KOPT-K1 (cell line): Measurements from ENCODE around the gene DCN.

Source experiments
- H3K27ac ChIP-seq: fragments of 200-600 bp; sonication (generic); 2 replicates; pipeline ENCODE4 v1.5.1; 2016; ENCODE audit warnings: antibody characterized with exemption, mild to moderate bottlenecking, low read depth, low read length; ENCODE audit not compliant: poor library complexity, severe bottlenecking
- H3K36me3 ChIP-seq: fragments of 200-600 bp; sonication (generic); 2 replicates; pipeline ENCODE4 v1.5.1; 2017; ENCODE audit warnings: antibody characterized with exemption, mild to moderate bottlenecking, low read length, moderate library complexity; ENCODE audit not compliant: insufficient read depth
- H3K9me3 ChIP-seq: fragments of 200-600 bp; sonication (generic); 2 replicates; pipeline ENCODE4 v1.5.1; 2017; ENCODE audit warnings: antibody characterized with exemption, low read length, mild to moderate bottlenecking; ENCODE audit not compliant: insufficient read depth, poor library complexity, severe bottlenecking

DCN gene

DNA sequence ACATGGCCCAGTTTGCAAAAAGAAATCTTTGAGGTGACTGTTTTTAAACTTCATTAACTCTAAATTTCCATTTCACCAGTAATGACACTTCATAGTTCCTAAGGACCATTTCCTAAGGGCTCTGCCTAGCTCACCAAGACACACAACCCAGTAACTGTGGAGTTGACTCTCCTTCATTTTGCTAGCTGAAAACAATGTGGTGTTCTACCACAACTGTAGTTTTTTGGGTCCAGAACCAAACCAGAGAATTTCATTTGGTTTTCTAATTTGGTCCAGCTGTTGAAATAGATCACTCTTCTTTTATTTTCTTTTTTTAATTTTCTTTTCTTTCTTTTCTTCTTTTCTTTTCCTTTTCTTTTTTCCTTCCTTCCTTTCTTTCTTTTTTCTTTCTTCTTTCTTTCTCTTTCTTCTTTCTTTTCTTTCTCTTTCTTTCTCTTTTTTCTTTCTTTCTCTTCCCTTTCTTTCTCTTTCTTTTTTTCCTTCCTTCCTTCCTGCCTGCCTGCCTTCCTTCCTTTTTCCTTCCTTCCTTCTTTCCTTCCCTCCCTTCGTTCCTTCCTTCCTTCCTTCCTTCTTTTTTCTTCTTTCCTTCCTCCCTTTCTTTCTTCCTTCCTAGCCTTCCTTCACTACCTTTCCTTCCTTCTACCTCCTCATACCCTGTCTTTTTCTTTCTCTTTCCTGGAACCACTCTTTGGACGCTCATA is 52.8 kb downstream of the DCN start:
- H3K9me3 ChIP-seq: no peaks in the 10 kb centered on the region
- no peak overlapping the region for H3K27ac ChIP-seq
- no peaks in the 10 kb centered on the region for H3K36me3 ChIP-seq

- no peaks in the 10 kb centered on the region for H3K9me3 ChIP-seq
- no peak overlapping the region for H3K27ac ChIP-seq
- H3K36me3 ChIP-seq: no peaks in the 10 kb centered on the region
Observed at GRCh38 chr12:91127751-91128150, 54.9 kb downstream of the DCN start.

GRCh38 chr12:91127306-91127705 is 55.3 kb downstream of the DCN start:
- Histone ChIP-seq H3K36me3 (no peaks in the 10 kb centered on the region), H3K27ac (no peak overlapping the region)

DNA sequence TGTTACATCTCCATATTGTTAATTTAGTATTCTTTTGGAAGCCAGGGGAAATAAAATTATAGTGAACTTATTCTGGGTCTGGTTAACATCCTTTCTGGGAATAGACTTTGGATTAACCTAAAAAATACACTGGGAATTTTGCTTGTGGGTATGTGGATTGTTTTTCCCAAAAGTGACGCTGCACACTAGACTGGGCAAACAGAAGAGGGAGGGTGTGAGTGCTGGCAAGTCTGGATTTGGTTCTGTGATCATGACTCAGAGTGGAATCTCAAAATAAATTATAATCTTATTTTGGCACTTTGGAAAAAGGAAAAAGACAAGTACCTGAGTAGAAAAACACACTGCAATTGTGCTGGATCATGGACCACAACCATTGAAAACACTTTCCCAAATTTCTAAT is 56.1 kb downstream of the DCN start:
- Histone ChIP-seq H3K27ac (no peak overlapping the region), H3K36me3 (no peaks in the 10 kb centered on the region), H3K9me3 (no peaks in the 10 kb centered on the region)

More at GRCh38 chr12:91127306-91127705, 55.3 kb downstream of the DCN start:
- no peaks in the 10 kb centered on the region for H3K9me3 ChIP-seq

GRCh38 chr12:91123236-91123916 is 59.2 kb downstream of the DCN start:
- no peak overlapping the region for H3K27ac ChIP-seq
- no peaks in the 10 kb centered on the region for H3K36me3 ChIP-seq
- H3K9me3 ChIP-seq: no peaks in the 10 kb centered on the region

DNA sequence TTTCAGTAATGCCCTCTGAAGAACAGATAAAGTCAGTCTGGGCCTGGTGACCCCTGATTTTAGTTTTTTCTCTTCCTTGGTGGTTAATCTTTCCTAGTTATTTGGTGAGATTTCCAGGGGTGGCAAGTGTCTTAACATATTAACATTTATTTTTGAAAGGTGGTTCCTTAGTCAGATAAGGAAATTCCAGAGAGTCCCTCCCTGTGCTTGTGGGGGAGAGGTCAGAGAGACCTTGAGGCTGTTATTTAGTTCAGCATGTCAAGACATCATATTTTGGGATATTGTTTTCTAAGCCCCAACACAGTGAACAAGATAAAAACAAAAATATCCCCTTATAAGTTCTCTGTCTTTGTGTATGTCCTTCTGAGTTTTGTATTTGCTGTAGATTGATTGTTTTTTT is 61.8 kb downstream of the DCN start:
- Histone ChIP-seq H3K9me3 (no peaks in the 10 kb centered on the region), H3K36me3 (no peaks in the 10 kb centered on the region), H3K27ac (no peak overlapping the region)

DNA sequence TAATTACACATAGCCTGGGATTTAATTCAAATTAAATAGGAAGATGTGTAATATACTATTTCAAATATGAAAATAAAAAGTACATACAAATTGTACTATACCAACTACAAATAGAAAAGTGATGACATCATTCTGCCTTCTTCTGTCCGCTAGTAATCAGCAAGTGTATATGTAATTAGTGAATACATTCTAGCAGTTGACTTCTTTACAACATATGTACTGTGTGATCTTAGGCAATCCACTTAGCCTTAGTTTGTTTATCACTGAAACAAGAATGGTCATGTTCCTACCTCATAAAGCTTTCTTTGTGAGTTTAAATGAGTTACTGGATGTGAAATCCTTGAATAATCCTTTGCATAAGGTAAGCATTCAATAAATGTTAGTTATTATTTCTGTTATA is 63.5 kb downstream of the DCN start:
- H3K9me3 ChIP-seq: no peaks in the 10 kb centered on the region
- H3K36me3 ChIP-seq: no peaks in the 10 kb centered on the region
- no peak overlapping the region for H3K27ac ChIP-seq

DNA sequence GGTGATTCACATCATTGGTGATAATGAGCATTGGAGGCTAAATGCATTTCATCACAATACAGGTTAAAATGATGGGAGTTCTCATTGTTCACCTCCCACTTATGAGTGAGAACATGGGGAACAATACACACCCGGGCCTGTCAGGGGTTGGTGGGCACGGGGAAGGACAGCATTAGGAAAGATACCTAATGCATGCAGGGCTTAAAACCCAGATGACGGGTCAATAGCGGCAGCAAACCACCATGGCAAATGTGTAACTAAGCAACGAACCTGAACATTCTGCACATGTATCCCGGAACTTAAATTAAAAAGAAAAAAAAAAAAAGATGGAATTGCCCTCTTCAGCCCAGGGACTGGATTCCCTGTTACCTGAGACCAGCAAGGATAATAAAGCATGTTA is 69.0 kb downstream of the DCN start:
- Histone ChIP-seq H3K27ac (no peak overlapping the region), H3K36me3 (no peaks in the 10 kb centered on the region), H3K9me3 (no peaks in the 10 kb centered on the region)

GRCh38 chr12:91111366-91112325 is 71.0 kb downstream of the DCN start, which contains the start of gene LUM:
Gene LUM, minus strand, starts transcription at chr12:91111494. Its CDS starts 2,515 bp downstream, at chr12:91108979.
- Histone ChIP-seq H3K9me3 (no peaks in the 10 kb centered on the region), H3K27ac (no peak within 1 kb of the TSS), H3K36me3 (no peaks in the 10 kb centered on the region)

DNA sequence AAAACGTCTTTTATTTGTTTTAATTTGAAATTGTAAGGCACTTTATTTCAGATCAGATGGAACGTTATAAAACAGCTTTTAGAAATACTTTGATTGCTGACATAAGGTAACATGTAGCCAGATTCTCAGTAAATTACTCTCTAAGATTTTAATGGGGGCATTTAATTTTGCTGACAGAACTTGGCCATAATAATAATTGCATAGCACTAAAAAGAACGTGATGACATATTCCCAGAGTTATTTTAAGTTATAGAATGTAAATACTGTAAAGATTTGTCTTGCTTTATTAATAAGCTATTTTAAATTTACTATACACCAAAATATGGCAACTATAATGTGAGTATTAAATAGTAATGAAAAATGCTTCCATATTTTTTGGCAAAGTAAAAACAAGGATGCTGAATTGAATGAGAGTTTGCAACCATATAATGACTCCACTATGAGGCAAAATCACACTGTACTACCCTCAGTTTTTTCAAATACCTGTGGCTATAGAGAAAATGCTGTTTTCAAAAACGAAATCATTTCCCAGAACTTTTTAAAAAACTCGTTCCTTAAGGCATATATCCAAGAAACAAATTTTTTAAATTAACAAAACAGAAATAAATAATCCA is 72.2 kb downstream of the DCN start:
- Histone ChIP-seq H3K36me3 (no peaks in the 10 kb centered on the region), H3K27ac (no peak overlapping the region), H3K9me3 (no peaks in the 10 kb centered on the region)

DNA sequence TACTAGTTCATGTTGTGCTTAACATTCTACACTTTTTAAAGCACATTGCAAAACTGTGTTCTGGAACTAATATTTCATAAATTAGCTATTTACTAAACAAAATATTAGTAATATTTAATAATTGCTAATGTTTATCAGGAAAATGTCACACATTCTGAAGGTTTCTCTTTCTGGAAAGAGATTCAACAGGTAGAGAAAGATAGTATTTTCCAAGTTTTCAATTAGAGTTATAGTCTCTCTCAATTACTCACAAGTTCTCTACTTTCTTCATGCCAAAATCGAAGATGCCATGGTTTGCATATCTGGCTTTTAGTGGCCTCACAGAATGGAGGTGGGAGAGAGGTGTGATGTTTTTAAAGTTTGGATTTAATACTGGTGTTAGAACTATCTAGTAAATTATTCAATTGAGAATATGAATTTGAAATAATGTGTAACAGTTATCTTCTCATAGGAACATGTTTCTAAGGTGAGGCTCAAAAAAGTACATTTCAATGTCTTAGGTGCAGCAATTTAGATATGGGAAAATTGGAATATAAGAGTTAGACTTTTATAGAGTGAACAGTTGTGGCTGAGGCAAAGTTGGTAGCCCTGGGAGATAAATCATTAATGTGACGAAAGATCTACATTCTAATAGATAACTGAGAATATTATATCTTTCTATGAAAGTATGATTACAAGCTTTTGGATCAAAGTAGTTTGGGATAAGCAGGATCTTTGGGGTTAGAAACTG is 72.9 kb downstream of the DCN start:
- H3K9me3 ChIP-seq: no peaks in the 10 kb centered on the region
- no peak overlapping the region for H3K27ac ChIP-seq
- H3K36me3 ChIP-seq: no peaks in the 10 kb centered on the region

GRCh38 chr12:91109148-91109564 is 73.5 kb downstream of the DCN start:
- Histone ChIP-seq H3K9me3 (no peaks in the 10 kb centered on the region), H3K27ac (no peak overlapping the region), H3K36me3 (no peaks in the 10 kb centered on the region)

DNA sequence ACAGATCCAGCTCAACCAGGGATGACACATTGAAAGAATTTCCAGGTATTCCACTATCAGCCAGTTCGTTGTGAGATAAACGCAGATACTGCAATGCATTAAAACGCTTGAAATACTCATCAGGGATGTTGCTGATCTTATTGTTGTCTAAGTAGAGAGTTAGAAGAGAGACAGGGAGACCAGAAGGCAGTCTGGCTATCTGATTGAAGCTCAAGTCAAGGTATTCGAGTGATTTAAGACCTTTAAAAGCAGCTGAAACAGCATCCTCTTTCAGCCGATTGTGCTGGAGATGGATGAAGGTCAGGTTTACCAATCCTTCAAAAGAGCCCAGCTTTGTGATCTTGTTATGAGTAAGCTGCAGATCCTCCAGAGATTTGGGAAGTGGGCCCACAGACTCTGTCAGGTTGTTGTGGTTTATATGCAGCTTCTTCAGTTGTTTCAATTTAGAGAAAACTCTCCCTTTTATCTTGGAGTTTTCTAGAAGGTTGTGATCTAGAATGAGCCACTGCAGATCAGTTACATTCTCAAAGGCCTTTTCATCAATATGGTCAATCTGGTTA is 74.3 kb downstream of the DCN start:
- Histone ChIP-seq H3K36me3 (no peaks in the 10 kb centered on the region), H3K27ac (no peak overlapping the region), H3K9me3 (no peaks in the 10 kb centered on the region)

DNA sequence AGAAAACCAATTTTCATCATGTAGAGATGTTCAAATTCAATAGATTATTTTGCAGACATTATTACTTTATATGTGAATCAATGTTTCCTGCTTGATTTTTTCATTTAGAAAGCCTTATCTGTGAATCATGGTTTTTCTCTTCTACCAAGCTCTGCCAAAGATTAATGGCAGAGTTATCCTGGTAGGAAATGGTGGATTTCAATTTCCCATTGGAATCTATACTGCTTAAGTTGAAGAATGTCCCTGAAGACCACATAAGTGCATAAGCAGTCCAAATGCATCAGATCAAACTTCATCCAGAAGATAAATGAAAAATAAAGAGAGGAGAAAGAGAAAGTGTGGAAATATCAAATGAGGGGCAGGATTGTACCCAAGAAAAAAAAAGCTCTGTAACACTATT is 76.3 kb downstream of the DCN start:
- Histone ChIP-seq H3K9me3 (no peaks in the 10 kb centered on the region), H3K36me3 (no peaks in the 10 kb centered on the region), H3K27ac (no peak overlapping the region)
